H9 (cell line): ENCODE measurements around the gene HPF1. TPM values are rescaled to one million over a fixed set of nuclear protein-coding genes. Genes with fewer than 3 reads are reported as not detected.

Source experiments
- DNase-seq: peaks from one replicate; pipeline ENCODE4 v3.0.0-alpha.2; 2017
- H2AFZ ChIP-seq: one replicate; pipeline ENCODE4 v1.6.1; 2013; ENCODE audit warnings: mild to moderate bottlenecking, low read length, control low read depth, moderate library complexity
- H2AK5ac ChIP-seq: 2 replicates; pipeline ENCODE4 v1.6.1; 2013; ENCODE audit warnings: low read length, control low read depth, mixed read lengths; ENCODE audit not compliant: insufficient read length
- H2BK120ac ChIP-seq: one replicate; pipeline ENCODE4 v1.6.1; 2013; ENCODE audit warnings: low read depth, mild to moderate bottlenecking, low read length, control low read depth, inconsistent platforms; ENCODE audit not compliant: poor library complexity, severe bottlenecking
- H2BK12ac ChIP-seq: 2 replicates; pipeline ENCODE4 v1.6.1; 2013; ENCODE audit warnings: low read length, control low read depth, mixed read lengths, low read depth; ENCODE audit not compliant: insufficient read length
- H2BK15ac ChIP-seq: 2 replicates; pipeline ENCODE4 v1.6.1; 2013; ENCODE audit warnings: low read depth, low read length, control low read depth
- H2BK20ac ChIP-seq: one replicate; pipeline ENCODE4 v1.6.1; 2013; ENCODE audit warnings: low read depth, mild to moderate bottlenecking, low read length, control low read depth, inconsistent platforms; ENCODE audit not compliant: poor library complexity, severe bottlenecking
- H2BK5ac ChIP-seq: 2 replicates; pipeline ENCODE4 v1.6.1; 2013; ENCODE audit warnings: low read length, control low read depth, mixed read lengths; ENCODE audit not compliant: insufficient read length
- H3K14ac ChIP-seq: 2 replicates; pipeline ENCODE4 v1.6.1; 2013; ENCODE audit warnings: low read length, control low read depth; ENCODE audit not compliant: insufficient read depth
- H3K18ac ChIP-seq: 2 replicates; pipeline ENCODE4 v1.6.1; 2013; ENCODE audit warnings: low read depth, mild to moderate bottlenecking, mixed read lengths, low read length, control low read depth; ENCODE audit not compliant: insufficient read length
- H3K23ac ChIP-seq: 2 replicates; pipeline ENCODE4 v1.6.1; 2013; ENCODE audit warnings: low read length, control low read depth, mixed read lengths, low read depth; ENCODE audit not compliant: insufficient read length
- H3K23me2 ChIP-seq: 2 replicates; pipeline ENCODE4 v1.6.1; 2013; ENCODE audit warnings: low read depth, mild to moderate bottlenecking, mixed read lengths, low read length, control low read depth; ENCODE audit not compliant: insufficient read length, poor library complexity, severe bottlenecking
- H3K27ac ChIP-seq: 2 replicates; pipeline ENCODE4 v1.5.1; 2013; ENCODE audit warnings: low read length, control low read depth, mixed read lengths, low read depth; ENCODE audit not compliant: insufficient read length
- H3K27me3 ChIP-seq: 2 replicates; pipeline ENCODE4 v1.6.1; 2013; ENCODE audit warnings: low read length, control low read depth, inconsistent platforms; ENCODE audit not compliant: insufficient read depth
- H3K4ac ChIP-seq: 2 replicates; pipeline ENCODE4 v1.6.1; 2013; ENCODE audit warnings: low read depth, mild to moderate bottlenecking, control low read depth, inconsistent platforms, low read length, moderate library complexity
- H3K4me1 ChIP-seq: 2 replicates; pipeline ENCODE4 v1.6.1; 2013; ENCODE audit warnings: low read length, control low read depth, inconsistent platforms; ENCODE audit not compliant: insufficient read depth
- H3K4me2 ChIP-seq: 2 replicates; pipeline ENCODE4 v1.6.1; 2013; ENCODE audit warnings: low read length, control low read depth, mixed read lengths; ENCODE audit not compliant: insufficient read length, insufficient read depth
- H3K56ac ChIP-seq: 2 replicates; pipeline ENCODE4 v1.6.1; 2013; ENCODE audit warnings: low read depth, mild to moderate bottlenecking, mixed read lengths, low read length, control low read depth; ENCODE audit not compliant: insufficient read length
- H3K79me1 ChIP-seq: 2 replicates; pipeline ENCODE4 v1.6.1; 2013; ENCODE audit warnings: low read depth, mild to moderate bottlenecking, moderate library complexity, low read length, control low read depth, inconsistent platforms; ENCODE audit not compliant: insufficient read depth, poor library complexity, severe bottlenecking
- H3K79me2 ChIP-seq: 2 replicates; pipeline ENCODE4 v1.6.1; 2013; ENCODE audit warnings: low read length, control low read depth, inconsistent platforms; ENCODE audit not compliant: insufficient read depth
- H3K9ac ChIP-seq: 2 replicates; pipeline ENCODE4 v1.6.1; 2013; ENCODE audit warnings: low read length, control low read depth, mixed read lengths; ENCODE audit not compliant: insufficient read length; ENCODE audit errors: extremely low read depth
- H3K9me3 ChIP-seq: one replicate; pipeline ENCODE4 v1.6.1; 2013; ENCODE audit warnings: low read depth, low read length, inconsistent platforms; ENCODE audit not compliant: control insufficient read depth
- H3T11ph ChIP-seq: one replicate; pipeline ENCODE4 v1.6.1; 2013; ENCODE audit warnings: mild to moderate bottlenecking, low read length, control low read depth, inconsistent platforms
- H4K20me1 ChIP-seq: one replicate; pipeline ENCODE4 v1.6.1; 2013; ENCODE audit not compliant: control insufficient read depth, insufficient read length, insufficient read depth
- H4K5ac ChIP-seq: 2 replicates; pipeline ENCODE4 v1.6.1; 2013; ENCODE audit warnings: low read depth, mild to moderate bottlenecking, mixed read lengths, low read length, control low read depth; ENCODE audit not compliant: insufficient read length
- H4K8ac ChIP-seq: replicated peaks from 2 replicates; pipeline ENCODE4 v1.6.1; 2013; ENCODE audit warnings: low read length, control low read depth, mixed read lengths, low read depth; ENCODE audit not compliant: insufficient read length
- H4K91ac ChIP-seq: 2 replicates; pipeline ENCODE4 v1.6.1; 2013; ENCODE audit warnings: low read depth, mild to moderate bottlenecking, moderate library complexity, mixed read lengths, low read length, control low read depth; ENCODE audit not compliant: insufficient read length
- H3K27ac Mint-ChIP-seq, 3 experiments: 2 replicates in 2 of 3; 3 replicates in 1 of 3; pipeline ENCODE4 v1.8.0; 2020 to 2021; ENCODE audit warnings: mixed read lengths in 3 of 3, mild to moderate bottlenecking in 1 of 3, moderate library complexity in 1 of 3
- H3K27me3 Mint-ChIP-seq: 2 replicates; pipeline ENCODE4 v1.8.0; 2021; ENCODE audit warnings: low read depth, mild to moderate bottlenecking, moderate library complexity, mixed read lengths
- H3K36me3 Mint-ChIP-seq, 3 experiments: 2 replicates in 2 of 3; 3 replicates in 1 of 3; pipeline ENCODE4 v1.8.0; 2020 to 2021; ENCODE audit warnings: low read depth in 3 of 3, mixed read lengths in 3 of 3; ENCODE audit not compliant: insufficient read depth in 1 of 3
- H3K4me1 Mint-ChIP-seq, 2 experiments: 2 replicates each; pipeline ENCODE4 v1.8.0; 2020; ENCODE audit warnings: mixed read lengths in 2 of 2
- H3K4me3 Mint-ChIP-seq, 2 experiments: 2 replicates in 1 of 2; 3 replicates in 1 of 2; pipeline ENCODE4 v1.8.0; 2020 to 2021; ENCODE audit warnings: mild to moderate bottlenecking in 2 of 2, mixed read lengths in 2 of 2, moderate library complexity in 1 of 2
- H3K9me3 Mint-ChIP-seq, 2 experiments: 2 replicates in 1 of 2; 3 replicates in 1 of 2; pipeline ENCODE4 v1.8.0; 2020; ENCODE audit warnings: mild to moderate bottlenecking in 2 of 2, mixed read lengths in 2 of 2, moderate library complexity in 1 of 2
- CTCF ChIP-seq: fragments of 200-600 bp; sonication (generic); conservative IDR thresholded peaks from 3 replicates; pipeline ENCODE4 v1.8.0; 2021; ENCODE audit warnings: antibody characterized with exemption, mild to moderate bottlenecking
- WGBS: extraction: QIAGEN DNeasy Blood & Tissue Kit; methylation state at CpG from one replicate; pipeline ENCODE4 v1.1.7; 2013; ENCODE audit warnings: missing lambda C conversion rate, low lambda C conversion rate, mixed read lengths; ENCODE audit not compliant: insufficient read length; ENCODE audit errors: extremely low coverage; 5-methylcytosine and 5-hydroxymethylcytosine counted together
- total RNA-seq: library from RNA; stranded (reverse); gene quantifications from 2 replicates; pipeline ENCODE4 v1.2.1, GENCODE V29; 2021

Gene HPF1
- total RNA-seq, 1 experiment from 2014 or later, result 32.1 TPM

GRCh38 chr4:169800541-169800940 lies 42.8 kb upstream of the HPF1 start:
- Histone ChIP-seq H3K79me1 (no peaks in the 10 kb centered on the region), H2BK15ac (no peak overlapping the region), H3K4me1 (no peaks in the 10 kb centered on the region), H3K27ac (no peak overlapping the region), H3K56ac (no peak overlapping the region), H4K20me1 (no peaks in the 10 kb centered on the region), H2AK5ac (no peak overlapping the region), H3K23me2 (no peaks in the 10 kb centered on the region), H3T11ph (no peak overlapping the region), H3K4me2 (no peak overlapping the region), H3K18ac (no peak overlapping the region), H2BK12ac (no peak overlapping the region), H3K27me3 (no peaks in the 10 kb centered on the region), H3K9ac (no peak overlapping the region), H3K79me2 (no peaks in the 10 kb centered on the region), H2BK120ac (no peak overlapping the region), H4K91ac (no peak overlapping the region), H3K4ac (no peak overlapping the region), H3K9me3 (no peaks in the 10 kb centered on the region), H2AFZ (no peak overlapping the region), H2BK5ac (no peak overlapping the region), H3K14ac (no peak overlapping the region), H4K5ac (no peak overlapping the region), H3K23ac (no peak overlapping the region), H2BK20ac (no peak overlapping the region), H4K8ac (no peak overlapping the region)
- TF ChIP-seq CTCF, result no peak
- H3K9me3 Mint-ChIP-seq, result peaks cover 2 to 3% of the 10 kb centered on the region in 2 experiments; a peak in 2 of 5 replicates
- no peak overlapping the region for H3K27ac Mint-ChIP-seq
- no peak overlapping the region for H3K4me3 Mint-ChIP-seq
- no peak for DNase-seq
- H3K36me3 Mint-ChIP-seq, result no peaks in the 10 kb centered on the region; a peak in 1 of 7 replicates
- H3K4me1 Mint-ChIP-seq, result peaks cover 2 to 3% of the 10 kb centered on the region in 2 experiments; a peak in 1 of 4 replicates
- no CpG with 5 or more reads among the region's 3 CpGs for whole genome bisulfite sequencing
- H3K27me3 Mint-ChIP-seq, result no peaks in the 10 kb centered on the region
